ENCODE results near the gene SOAT2. TPM values are rescaled to one million over a fixed set of nuclear protein-coding genes. Genes with fewer than 3 reads are reported as not detected.

SOAT2 gene
- total RNA-seq, 4 donors from 2014 or later: 0.30 to 2.9 (median 0.72) TPM

DNA sequence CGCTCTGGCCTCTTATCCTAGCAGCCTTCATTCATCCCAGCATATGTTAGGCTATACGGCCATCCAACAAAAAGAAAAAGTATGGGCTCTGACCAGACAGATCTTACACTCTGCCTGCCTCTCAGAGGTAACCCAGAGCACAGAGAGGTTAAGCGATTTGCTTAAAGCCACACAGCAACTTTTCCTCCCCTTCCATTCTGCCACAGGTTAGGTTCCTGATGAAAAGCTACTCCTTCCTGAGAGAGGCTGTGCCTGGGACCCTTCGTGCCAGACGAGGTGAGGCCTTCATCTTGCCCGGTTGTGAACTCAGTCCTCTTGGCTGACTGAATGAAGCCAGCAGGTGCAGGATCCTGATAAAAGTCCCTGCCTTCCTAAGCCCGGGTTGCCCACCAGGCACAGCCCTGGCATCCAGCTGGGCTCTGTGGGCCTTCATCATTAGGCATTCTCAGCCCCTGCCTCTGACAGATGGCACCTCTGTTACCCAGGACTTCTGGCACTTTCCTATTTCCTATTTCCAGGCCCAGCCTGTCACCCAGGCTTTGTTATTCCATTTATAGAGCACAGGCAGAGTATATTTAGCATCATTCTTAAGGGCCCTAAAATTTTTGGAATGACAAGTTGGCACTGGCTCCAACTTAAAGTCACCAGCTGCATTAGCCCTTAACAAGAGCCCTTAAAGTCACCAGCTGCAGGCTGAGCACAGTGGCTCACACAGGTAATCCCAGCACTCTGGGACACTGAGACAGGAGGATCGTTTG lies 12.8 kb downstream of the SOAT2 start:
- no peaks in the 10 kb centered on the region for H3K27me3 ChIP-seq
- H3K36me3 ChIP-seq: no peaks in the 10 kb centered on the region
- H3K4me1 ChIP-seq: no peaks in the 10 kb centered on the region
- H3K4me3 ChIP-seq: no peak overlapping the region
- H3K9me3 ChIP-seq: no peaks in the 10 kb centered on the region
- no peak overlapping the region for H3K27ac ChIP-seq
- DNase-seq (ENCODE audit: low spot score in 2 of 2): no peak
- 89 to 94% methylated on average over 8 of the region's 8 CpGs for WGBS, 2 donors
- TF ChIP-seq, protein P1, sequence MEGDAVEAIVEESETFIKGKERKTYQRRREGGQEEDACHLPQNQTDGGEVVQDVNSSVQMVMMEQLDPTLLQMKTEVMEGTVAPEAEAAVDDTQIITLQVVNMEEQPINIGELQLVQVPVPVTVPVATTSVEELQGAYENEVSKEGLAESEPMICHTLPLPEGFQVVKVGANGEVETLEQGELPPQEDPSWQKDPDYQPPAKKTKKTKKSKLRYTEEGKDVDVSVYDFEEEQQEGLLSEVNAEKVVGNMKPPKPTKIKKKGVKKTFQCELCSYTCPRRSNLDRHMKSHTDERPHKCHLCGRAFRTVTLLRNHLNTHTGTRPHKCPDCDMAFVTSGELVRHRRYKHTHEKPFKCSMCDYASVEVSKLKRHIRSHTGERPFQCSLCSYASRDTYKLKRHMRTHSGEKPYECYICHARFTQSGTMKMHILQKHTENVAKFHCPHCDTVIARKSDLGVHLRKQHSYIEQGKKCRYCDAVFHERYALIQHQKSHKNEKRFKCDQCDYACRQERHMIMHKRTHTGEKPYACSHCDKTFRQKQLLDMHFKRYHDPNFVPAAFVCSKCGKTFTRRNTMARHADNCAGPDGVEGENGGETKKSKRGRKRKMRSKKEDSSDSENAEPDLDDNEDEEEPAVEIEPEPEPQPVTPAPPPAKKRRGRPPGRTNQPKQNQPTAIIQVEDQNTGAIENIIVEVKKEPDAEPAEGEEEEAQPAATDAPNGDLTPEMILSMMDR (IDR thresholded peaks at IDR 0.05): no peak
- TF ChIP-seq POLR2A (IDR thresholded peaks at IDR 0.05) (no peak), EP300 (IDR thresholded peaks at IDR 0.05) (no peak)

DNA sequence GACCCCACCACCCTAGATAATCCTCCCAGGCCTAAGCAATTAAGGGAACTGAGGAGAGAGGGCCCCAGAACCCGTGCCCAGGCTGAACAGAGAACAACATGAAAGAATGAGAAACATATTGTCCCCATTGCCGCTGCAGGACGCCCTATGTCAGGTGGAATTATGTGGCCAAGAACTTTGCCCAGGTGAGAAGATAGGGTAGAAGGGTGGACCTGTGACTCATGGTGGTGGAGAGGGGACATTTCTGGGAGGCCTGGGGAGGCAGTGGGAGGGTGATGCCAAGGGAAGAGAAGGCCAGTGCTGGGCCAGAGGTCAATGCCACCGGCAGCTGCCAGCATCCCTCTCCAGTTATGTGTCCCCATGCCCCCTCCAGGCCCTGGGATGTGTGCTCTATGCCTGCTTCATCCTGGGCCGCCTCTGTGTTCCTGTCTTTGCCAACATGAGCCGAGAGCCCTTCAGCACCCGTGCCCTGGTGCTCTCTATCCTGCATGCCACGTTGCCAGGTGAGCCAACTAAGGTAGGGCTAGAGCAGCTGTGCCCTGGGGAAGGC lies 15.5 kb downstream of the SOAT2 start:
- no peak overlapping the region for H3K27ac ChIP-seq
- no peak for DNase-seq (ENCODE audit: low spot score in 2 of 2)
- H3K4me3 ChIP-seq: no peak overlapping the region
- WGBS, 2 donors: 90 to 92% methylated on average over 8 of the region's 8 CpGs
- H3K9me3 ChIP-seq: no peaks in the 10 kb centered on the region
- H3K4me1 ChIP-seq: no peaks in the 10 kb centered on the region
- H3K36me3 ChIP-seq: no peaks in the 10 kb centered on the region
- no peak for TF ChIP-seq EP300 (IDR thresholded peaks at IDR 0.05)
- TF ChIP-seq POLR2A (IDR thresholded peaks at IDR 0.05): no peak
- TF ChIP-seq, protein P1 (IDR thresholded peaks at IDR 0.05): no peak
- H3K27me3 ChIP-seq: no peaks in the 10 kb centered on the region

DNA sequence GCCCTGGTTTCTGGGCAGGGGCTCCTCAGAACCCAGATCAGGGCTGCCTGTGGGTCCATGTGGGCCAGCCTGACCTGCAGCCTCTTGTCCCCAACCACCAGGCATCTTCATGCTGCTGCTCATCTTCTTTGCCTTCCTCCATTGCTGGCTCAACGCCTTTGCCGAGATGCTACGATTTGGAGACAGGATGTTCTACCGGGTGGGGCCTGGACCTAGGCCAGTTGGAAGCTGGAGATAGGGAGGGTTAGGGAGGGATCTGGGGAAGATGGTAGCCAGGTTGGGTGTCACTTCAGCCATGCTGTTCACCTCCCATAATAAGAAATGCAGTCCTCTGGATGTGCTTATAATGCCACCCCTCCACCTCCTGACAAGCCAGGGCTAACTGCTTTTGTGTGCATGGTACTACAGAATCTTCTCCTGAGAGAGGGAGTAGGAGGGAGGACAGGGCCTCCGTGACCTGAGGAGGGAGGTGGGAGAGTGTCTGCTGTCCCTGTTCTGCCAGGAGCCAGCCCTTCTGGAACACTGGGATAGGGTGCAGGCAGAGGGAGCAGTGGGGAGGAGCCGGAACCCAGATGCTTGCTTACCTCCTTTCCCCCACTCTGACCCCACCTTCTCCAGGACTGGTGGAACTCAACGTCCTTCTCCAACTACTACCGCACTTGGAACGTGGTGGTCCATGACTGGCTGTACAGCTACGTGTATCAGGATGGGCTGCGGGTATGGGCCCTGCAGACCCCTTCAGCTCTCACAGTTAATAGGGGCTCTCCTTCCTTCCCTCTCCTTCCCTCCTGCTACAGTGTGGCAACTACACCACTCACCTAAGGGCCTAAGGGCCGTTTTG lies 17.6 kb downstream of the SOAT2 start:
- Histone ChIP-seq H3K36me3 (no peaks in the 10 kb centered on the region), H3K27me3 (no peaks in the 10 kb centered on the region), H3K4me3 (no peak overlapping the region), H3K4me1 (no peaks in the 10 kb centered on the region), H3K9me3 (no peaks in the 10 kb centered on the region), H3K27ac (no peak overlapping the region)
- TF ChIP-seq POLR2A (IDR thresholded peaks at IDR 0.05): no peak
- TF ChIP-seq, protein P1 (IDR thresholded peaks at IDR 0.05): no peak
- no peak for TF ChIP-seq EP300 (IDR thresholded peaks at IDR 0.05)
- 75 to 88% methylated on average over 12 of the region's 12 CpGs for WGBS, 2 donors
- DNase-seq (ENCODE audit: low spot score in 2 of 2): no peak

DNA sequence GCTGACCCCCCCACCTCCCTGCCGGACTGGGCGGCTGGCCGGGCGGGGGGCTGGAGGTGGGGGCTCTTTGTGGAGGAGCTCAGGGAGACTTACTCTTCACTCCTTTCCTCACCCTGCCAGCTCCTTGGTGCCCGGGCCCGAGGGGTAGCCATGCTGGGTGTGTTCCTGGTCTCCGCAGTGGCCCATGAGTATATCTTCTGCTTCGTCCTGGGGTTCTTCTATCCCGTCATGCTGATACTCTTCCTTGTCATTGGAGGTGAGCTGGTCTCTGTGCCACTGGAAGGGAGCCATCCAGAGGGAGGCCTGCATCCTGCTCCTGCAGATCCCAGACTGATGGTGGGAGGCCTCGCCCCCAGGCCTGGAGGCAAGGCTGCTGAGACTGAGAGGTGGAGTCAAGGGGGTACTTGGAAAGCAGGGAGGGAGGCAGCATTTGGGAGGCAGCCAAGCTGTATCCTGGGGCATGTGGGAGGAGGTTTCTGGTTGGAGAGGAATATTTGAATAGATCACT lies 19.7 kb downstream of the SOAT2 start:
- Histone ChIP-seq H3K27ac (no peak overlapping the region), H3K36me3 (no peaks in the 10 kb centered on the region), H3K27me3 (no peaks in the 10 kb centered on the region), H3K9me3 (no peaks in the 10 kb centered on the region), H3K4me1 (no peaks in the 10 kb centered on the region), H3K4me3 (peak overlapping the region in 1 of 4 donors; percentile 26)
- 85 to 91% methylated on average over 2 to 8 of the region's 10 CpGs for WGBS, 2 donors
- no peak for DNase-seq (ENCODE audit: low spot score in 2 of 2)
- TF ChIP-seq POLR2A (IDR thresholded peaks at IDR 0.05): no peak
- TF ChIP-seq EP300 (IDR thresholded peaks at IDR 0.05): no peak
- TF ChIP-seq, protein P1 (IDR thresholded peaks at IDR 0.05): no peak
